Measurements from ENCODE around the gene ATP2B1. TPM values are rescaled to one million over a fixed set of nuclear protein-coding genes. Genes with fewer than 3 reads are reported as not detected.

The ATP2B1 gene
- polyA plus RNA-seq, 3 donors: 3.7 to 13.3 (median 5.6) TPM

GRCh38 chr12:89721291-89721987 is 12.8 kb upstream of the ATP2B1 start:
- H3K27ac ChIP-seq (ENCODE audit: low read depth, low read length): no peak overlapping the region
- 61 to 80% (median 66%) methylated on average over 8 of the region's 8 CpGs for WGBS, 3 donors

- H3K27ac ChIP-seq (ENCODE audit: low read depth, low read length): no peak overlapping the region
- WGBS, 3 donors: 92 to 96% (median 94%) methylated on average over 2 of the region's 2 CpGs
Observed at GRCh38 chr12:89717759-89718523, 9.3 kb upstream of the ATP2B1 start.

GRCh38 chr12:89712706-89713105 is 4.1 kb upstream of the ATP2B1 start:
- 93 to 95% (median 95%) methylated on average over 3 of the region's 3 CpGs for WGBS, 3 donors
- H3K27ac ChIP-seq (ENCODE audit: low read depth, low read length): no peak overlapping the region

GRCh38 chr12:89710873-89711750 is 2.5 kb upstream of the ATP2B1 start:
- H3K27ac ChIP-seq (ENCODE audit: low read depth, low read length): no peak overlapping the region
- 73 to 81% (median 79%) methylated on average over 7 of the region's 7 CpGs for WGBS, 3 donors

GRCh38 chr12:89709995-89710872 is 1.6 kb upstream of the ATP2B1 start:
- H3K27ac ChIP-seq (ENCODE audit: low read depth, low read length): peak overlapping the region; percentile 81
- WGBS, 3 donors: 2 to 3% (median 3%) methylated on average over 36 to 45 of the region's 45 CpGs

GRCh38 chr12:89709157-89709994 is 738 bp upstream of the ATP2B1 start:
- 0 to 1% (median 1%) methylated on average over 73 to 103 of the region's 103 CpGs for WGBS, 3 donors
- peak overlapping the region; percentile 94 for H3K27ac ChIP-seq (ENCODE audit: low read depth, low read length)

- 0 to 1% (median 1%) methylated on average over 69 to 73 of the region's 73 CpGs for WGBS, 3 donors
- peak overlapping the region; percentile 72 for H3K27ac ChIP-seq (ENCODE audit: low read depth, low read length)
Observed at GRCh38 chr12:89707703-89708564, 704 bp downstream of the ATP2B1 start.

- 10 to 29% (median 22%) methylated on average over 17 of the region's 17 CpGs for WGBS, 3 donors
- no peak overlapping the region for H3K27ac ChIP-seq (ENCODE audit: low read depth, low read length)
Observed at GRCh38 chr12:89706986-89707702, 1.5 kb downstream of the ATP2B1 start.

GRCh38 chr12:89706551-89706950 is 2.1 kb downstream of the ATP2B1 start:
- H3K27ac ChIP-seq (ENCODE audit: low read depth, low read length): no peak overlapping the region
- 81 to 91% (median 90%) methylated on average over 7 of the region's 7 CpGs for WGBS, 3 donors

- WGBS, 3 donors: 82 to 86% (median 82%) methylated on average over 1 of the region's 1 CpG
Observed at GRCh38 chr12:89704457-89704856, 4.2 kb downstream of the ATP2B1 start.

GRCh38 chr12:89703768-89704167 is 4.9 kb downstream of the ATP2B1 start:
- WGBS, 3 donors: 36 to 84% (median 83%) methylated on average over 1 of the region's 1 CpG

More at GRCh38 chr12:89704457-89704856, 4.2 kb downstream of the ATP2B1 start:
- no peak overlapping the region for H3K27ac ChIP-seq (ENCODE audit: low read depth, low read length)

GRCh38 chr12:89702503-89702902 is 6.1 kb downstream of the ATP2B1 start:
- H3K27ac ChIP-seq (ENCODE audit: low read depth, low read length): no peak overlapping the region
- WGBS, 3 donors: 86 to 96% (median 87%) methylated on average over 1 of the region's 1 CpG

More at GRCh38 chr12:89703768-89704167, 4.9 kb downstream of the ATP2B1 start:
- no peak overlapping the region for H3K27ac ChIP-seq (ENCODE audit: low read depth, low read length)

GRCh38 chr12:89701606-89702206 is 6.9 kb downstream of the ATP2B1 start:
- 97 to 99% (median 98%) methylated on average over 3 of the region's 3 CpGs for WGBS, 3 donors
- no peak overlapping the region for H3K27ac ChIP-seq (ENCODE audit: low read depth, low read length)

GRCh38 chr12:89700191-89700810 is 8.3 kb downstream of the ATP2B1 start:
- 94 to 96% (median 95%) methylated on average over 4 of the region's 4 CpGs for WGBS, 3 donors

GRCh38 chr12:89698607-89699006 is 10.0 kb downstream of the ATP2B1 start:
- no peak overlapping the region for H3K27ac ChIP-seq (ENCODE audit: low read depth, low read length)
- WGBS, 3 donors: 59 to 92% (median 91%) methylated on average over 2 of the region's 2 CpGs

More at GRCh38 chr12:89700191-89700810, 8.3 kb downstream of the ATP2B1 start:
- no peak overlapping the region for H3K27ac ChIP-seq (ENCODE audit: low read depth, low read length)
